Natural killer cell (primary cell): ENCODE results near the gene ERI3. TPM values are rescaled to one million over a fixed set of nuclear protein-coding genes. Genes with fewer than 3 reads are reported as not detected.

ENCODE experiments used
- ATAC-seq, 3 donors: fragments of 150-1000 bp in 2 of 3; fragments of 200-7000 bp in 1 of 3; cut with Tn5 transposase; 1 replicate in 1 of 3; 2 replicates in 2 of 3; pipeline ENCODE4 v1.10.0; 2021; ENCODE audit warnings: mild to moderate bottlenecking in 2 of 3, moderate library complexity in 2 of 3
- DNase-seq, 2 donors: peaks; one replicate each; pipeline versions ENCODE4 v3.0.0 to v3.0.0-alpha.2; 2013 to 2021; ENCODE audit warnings: mixed read lengths in 1 of 2
- H3K27ac ChIP-seq: one replicate; pipeline ENCODE4 v1.5.1; 2013; ENCODE audit warnings: mild to moderate bottlenecking, low read length
- H3K27me3 ChIP-seq: one replicate; pipeline ENCODE4 v1.6.1; 2013; ENCODE audit warnings: low read length; ENCODE audit not compliant: control insufficient read depth, insufficient read depth
- H3K36me3 ChIP-seq: one replicate; pipeline ENCODE4 v1.6.1; 2013; ENCODE audit warnings: low read length; ENCODE audit not compliant: control insufficient read depth, insufficient read depth
- H3K4me1 ChIP-seq: one replicate; pipeline ENCODE4 v1.6.1; 2013; ENCODE audit warnings: low read length; ENCODE audit not compliant: control insufficient read depth, insufficient read depth
- H3K4me3 ChIP-seq: one replicate; pipeline ENCODE4 v1.5.1; 2013; ENCODE audit warnings: low read length
- H3K9me3 ChIP-seq: one replicate; pipeline ENCODE4 v1.6.1; 2013; ENCODE audit warnings: low read length; ENCODE audit not compliant: control insufficient read depth, insufficient read depth
- H3K27ac Mint-ChIP-seq, 2 donors: one replicate each; pipeline ENCODE4 v1.8.0; 2022; ENCODE audit warnings: mild to moderate bottlenecking in 2 of 2, mixed read lengths in 2 of 2, moderate library complexity in 1 of 2
- H3K27me3 Mint-ChIP-seq, 2 donors: one replicate each; pipeline ENCODE4 v1.8.0; 2022; ENCODE audit warnings: low read depth in 2 of 2, mixed read lengths in 2 of 2
- H3K36me3 Mint-ChIP-seq: one replicate; pipeline ENCODE4 v1.8.0; 2022; ENCODE audit warnings: mixed read lengths
- H3K4me1 Mint-ChIP-seq, 2 donors: one replicate each; pipeline ENCODE4 v1.8.0; 2022; ENCODE audit warnings: mixed read lengths in 2 of 2
- H3K4me3 Mint-ChIP-seq: one replicate; pipeline ENCODE4 v1.8.0; 2022; ENCODE audit warnings: mild to moderate bottlenecking, moderate library complexity, mixed read lengths
- H3K9me3 Mint-ChIP-seq, 2 donors: one replicate each; pipeline ENCODE4 v1.8.0; 2022; ENCODE audit warnings: mixed read lengths in 2 of 2
- CTCF ChIP-seq: fragments of 200-600 bp; IDR thresholded peaks from one replicate; pipeline ENCODE4 v1.8.0; 2022; ENCODE audit warnings: antibody characterized with exemption
- WGBS: methylation state at CpG from one replicate; pipeline ENCODE4 v1.1.7; 2013; ENCODE audit warnings: missing lambda C conversion rate; ENCODE audit not compliant: insufficient coverage; 5-methylcytosine and 5-hydroxymethylcytosine counted together
- intact Hi-C: fragments of 100-400 bp; cut with micrococcal nuclease; formaldehyde crosslinking; loops from one replicate; pipeline ENCODE4 v1.14.2; 2022
- total RNA-seq, 4 donors: library from RNA; stranded (reverse); fragments of 120-200 nt in 1 of 4; gene quantifications; one replicate each; pipeline versions ENCODE4 v1.2.3 to v1.2.4, GENCODE V29; 2013 to 2022

Gene ERI3
- total RNA-seq, 3 donors from 2014 or later (not counting 1 experiment from before 2014, with no cell fraction given) = 28.3 to 35.3 (median 30.4) TPM

- DNase-seq (no peak), ATAC-seq (no peak)
- Histone ChIP-seq H3K9me3 (no peaks in the 10 kb centered on the region), H3K4me3 (no peak overlapping the region), H3K27me3 (no peaks in the 10 kb centered on the region), H3K27ac (no peak overlapping the region), H3K4me1 (no peaks in the 10 kb centered on the region), H3K36me3 (peaks cover 24% of the 10 kb centered on the region)
- H3K4me1 Mint-ChIP-seq = no peaks in the 10 kb centered on the region
- H3K4me3 Mint-ChIP-seq = no peak overlapping the region
- no peaks in the 10 kb centered on the region for H3K36me3 Mint-ChIP-seq
- intact Hi-C loops = no loop called here
- TF ChIP-seq CTCF = no peak
- no peak overlapping the region for H3K27ac Mint-ChIP-seq
- H3K9me3 Mint-ChIP-seq = no peaks in the 10 kb centered on the region
- no peaks in the 10 kb centered on the region for H3K27me3 Mint-ChIP-seq
- WGBS = 87% methylated on average over 9 of the region's 9 CpGs
Observed at GRCh38 chr1:44293761-44294315, 61.2 kb downstream of the ERI3 start.

GRCh38 chr1:44292651-44293050, 62.4 kb downstream of the ERI3 start:
- ATAC-seq (no peak), DNase-seq (no peak)
- H3K4me1 ChIP-seq = no peaks in the 10 kb centered on the region
- H3K4me3 ChIP-seq = no peak overlapping the region
- H3K27ac Mint-ChIP-seq = no peak overlapping the region
- H3K36me3 Mint-ChIP-seq = no peaks in the 10 kb centered on the region
- no peak for TF ChIP-seq CTCF
- no peaks in the 10 kb centered on the region for H3K9me3 Mint-ChIP-seq
- H3K27me3 ChIP-seq = no peaks in the 10 kb centered on the region
- H3K4me3 Mint-ChIP-seq = no peak overlapping the region
- no peaks in the 10 kb centered on the region for H3K9me3 ChIP-seq
- H3K27ac ChIP-seq = no peak overlapping the region
- 94% methylated on average over 10 of the region's 10 CpGs for WGBS
- peaks cover 0 to 6% of the 10 kb centered on the region in 2 donors for H3K4me1 Mint-ChIP-seq
- intact Hi-C loops = no loop called here
- no peaks in the 10 kb centered on the region for H3K27me3 Mint-ChIP-seq
- peaks cover 18% of the 10 kb centered on the region for H3K36me3 ChIP-seq

- peaks cover 5 to 6% of the 10 kb centered on the region in 2 donors for H3K4me1 Mint-ChIP-seq
- Histone ChIP-seq H3K4me3 (no peak overlapping the region), H3K36me3 (peaks cover 15% of the 10 kb centered on the region), H3K4me1 (no peaks in the 10 kb centered on the region), H3K27ac (no peak overlapping the region), H3K9me3 (no peaks in the 10 kb centered on the region), H3K27me3 (no peaks in the 10 kb centered on the region)
- no peaks in the 10 kb centered on the region for H3K36me3 Mint-ChIP-seq
- 89% methylated on average over 9 of the region's 11 CpGs for WGBS
- H3K4me3 Mint-ChIP-seq = no peak overlapping the region
- H3K27ac Mint-ChIP-seq = no peak overlapping the region
- intact Hi-C loops = no loop called here
- H3K27me3 Mint-ChIP-seq = no peaks in the 10 kb centered on the region
- no peak for TF ChIP-seq CTCF
- DNase-seq (no peak), ATAC-seq (no peak)
- H3K9me3 Mint-ChIP-seq = no peaks in the 10 kb centered on the region
Observed at GRCh38 chr1:44290250-44291094, 64.6 kb downstream of the ERI3 start.
